ENCODE measurements around the gene ZBTB7A. TPM values are rescaled to one million over a fixed set of nuclear protein-coding genes. Genes with fewer than 3 reads are reported as not detected.

Gene ZBTB7A
- total and polyA plus RNA-seq, 12 donors, result 4.5 to 77.2 (median 47.1) TPM

DNA sequence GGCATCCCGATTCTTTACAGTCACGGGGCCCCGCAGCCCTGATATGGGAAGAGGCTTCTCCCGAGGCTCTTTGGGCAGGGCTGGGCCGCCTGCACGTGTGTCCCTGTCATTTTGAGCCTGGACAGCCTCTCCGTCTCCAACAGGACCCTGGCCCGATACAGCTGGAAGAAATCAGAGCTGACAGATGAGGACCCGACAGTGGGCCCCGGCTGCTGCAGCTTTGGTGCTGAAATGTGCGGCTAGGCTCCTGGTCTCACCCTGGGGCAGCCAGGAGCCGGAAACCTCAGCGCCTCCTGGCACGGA, 55.9 kb downstream of the ZBTB7A start:
- TF ChIP-seq POLR2A (IDR thresholded peaks at IDR 0.05) (no peak), CTCF (IDR thresholded peaks at IDR 0.05) (no peak)
- Histone ChIP-seq H3K27ac (peak overlapping the region in 1 of 5 donors; percentile 52), H3K9me3 (replicated peaks in 1 of 3) (no peaks in the 10 kb centered on the region), H3K4me3 (no peak overlapping the region), H3K4me1 (replicated peaks in 1 of 2) (peaks cover 54 to 67% of the 10 kb centered on the region in 2 donors), H3K27me3 (no peaks in the 10 kb centered on the region), H3K36me3 (replicated peaks in 1 of 2) (peaks cover 0 to 26% of the 10 kb centered on the region in 2 donors)
- 55 to 81% (median 75%) methylated on average over 6 to 14 of the region's 14 CpGs for WGBS, 4 donors
- DNase-seq, result no peak
- intact Hi-C loops (cut with DNase I), result loop anchor here (5.0 to 10.0 kb wide), 2 partner anchors 52 to 194 kb away; no protein-coding TSS in a partner anchor

DNA sequence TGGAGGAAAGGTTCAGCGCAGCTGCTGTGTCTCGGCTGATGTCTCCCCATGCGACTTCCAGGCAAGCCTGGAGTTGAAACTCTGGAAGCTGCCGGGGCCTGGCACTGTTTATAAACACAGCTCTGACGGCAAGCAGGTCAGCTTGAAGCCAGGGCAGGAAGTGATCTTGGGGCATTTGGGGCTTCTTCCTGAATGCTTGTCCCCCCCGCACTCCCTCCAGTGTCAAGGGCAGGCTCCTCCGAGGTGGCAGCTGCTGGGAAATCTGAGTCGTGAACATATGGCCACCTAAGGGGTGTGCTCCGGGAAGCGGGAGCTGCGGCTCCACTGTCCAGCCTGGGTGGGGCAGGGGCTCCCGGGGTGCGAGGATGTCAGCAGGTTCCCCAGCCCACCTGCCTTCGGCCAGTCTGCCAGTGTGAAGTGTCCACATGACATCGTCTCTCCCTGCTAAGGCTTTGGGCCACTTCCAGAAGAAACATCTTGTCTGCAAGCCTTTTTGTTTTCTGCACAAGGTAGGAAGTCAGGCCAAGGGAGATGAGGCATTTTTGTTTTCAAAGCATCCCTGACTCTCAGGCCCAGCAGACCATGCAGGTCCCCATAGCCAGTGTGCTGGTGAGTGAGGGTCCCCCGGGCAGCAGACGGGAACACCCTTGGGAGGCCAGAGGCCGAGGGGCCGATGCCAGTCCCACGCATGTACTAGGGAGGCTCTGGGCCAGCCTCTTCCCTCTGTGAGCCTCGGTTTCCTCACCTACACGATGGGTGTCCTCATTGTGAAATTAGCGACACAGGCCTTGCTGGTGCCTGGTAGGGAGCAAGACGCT, 56.5 kb downstream of the ZBTB7A start:
- intact Hi-C loops (cut with DNase I), result loop anchor here (5.0 to 10.0 kb wide), 3 partner anchors 45 to 195 kb away; no protein-coding TSS in a partner anchor
- TF ChIP-seq POLR2A (IDR thresholded peaks at IDR 0.05), result peak in 1 of 2 donors; percentile 41
- no peak for TF ChIP-seq CTCF (IDR thresholded peaks at IDR 0.05)
- DNase-seq, result peak in 5 of 7 donors; percentile 50 to 76 (median 68)
- Histone ChIP-seq H3K9me3 (replicated peaks in 1 of 3) (no peaks in the 10 kb centered on the region), H3K27ac (peak overlapping the region in 2 of 5 donors; percentile 52 to 56), H3K4me3 (no peak overlapping the region), H3K27me3 (no peaks in the 10 kb centered on the region), H3K4me1 (replicated peaks in 1 of 2) (peaks cover 48 to 61% of the 10 kb centered on the region in 2 donors), H3K36me3 (replicated peaks in 1 of 2) (peaks cover 0 to 26% of the 10 kb centered on the region in 2 donors)
- 50 to 68% (median 50%) methylated on average over 8 to 24 of the region's 24 CpGs for WGBS, 4 donors

DNA sequence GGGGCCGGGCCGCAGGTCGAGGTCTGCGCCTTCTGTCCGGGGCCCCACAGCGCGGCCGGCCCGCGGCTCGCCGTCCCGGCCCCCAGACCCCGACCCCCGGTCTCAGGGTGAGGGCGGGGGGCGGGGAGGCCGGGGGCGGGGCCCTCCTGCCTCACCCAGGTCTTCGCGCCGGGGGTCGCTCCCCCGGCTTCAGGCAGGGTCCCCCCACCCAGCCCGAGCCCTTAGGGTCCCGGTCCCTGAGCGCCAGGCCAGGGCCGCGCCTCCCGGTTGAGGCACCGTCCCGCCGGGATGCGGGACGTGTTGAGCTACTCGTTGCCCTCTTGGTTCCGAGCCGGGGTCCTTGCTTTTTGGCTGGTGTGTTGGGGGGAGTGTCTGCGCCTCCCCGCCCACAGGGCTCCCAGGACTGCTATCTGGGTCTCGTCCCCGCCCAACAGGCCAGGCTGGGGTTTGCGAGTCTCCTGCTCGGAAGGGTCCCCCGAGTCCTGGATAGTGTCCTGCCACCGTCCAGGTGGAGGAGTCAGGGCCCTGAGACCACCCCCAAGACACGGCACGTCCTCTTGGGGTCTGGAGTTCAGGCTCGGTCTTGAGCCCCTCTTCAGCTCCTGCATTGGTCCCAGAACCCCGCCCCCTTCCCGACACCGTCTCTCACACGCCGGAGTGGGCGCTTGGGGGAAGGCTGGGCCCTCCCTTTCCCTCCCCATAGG, 58.7 kb downstream of the ZBTB7A start:
- no peaks in the 10 kb centered on the region for H3K27me3 ChIP-seq
- WGBS, 4 donors, result 0 to 1% (median 0%) methylated on average over 5 to 54 of the region's 55 CpGs
- peak overlapping the region in 4 of 5 donors; percentile 53 to 89 (median 78) for H3K27ac ChIP-seq
- TF ChIP-seq POLR2A (IDR thresholded peaks at IDR 0.05) (no peak), CTCF (IDR thresholded peaks at IDR 0.05) (no peak)
- intact Hi-C loops (cut with DNase I), result loop anchor here in 1 of 2 donors (10.0 kb wide), 1 partner anchor 47 kb away; no protein-coding TSS in a partner anchor
- no peaks in the 10 kb centered on the region for H3K9me3 ChIP-seq (replicated peaks in 1 of 3)
- H3K36me3 ChIP-seq (replicated peaks in 1 of 2), result peaks cover 0 to 14% of the 10 kb centered on the region in 2 donors
- H3K4me3 ChIP-seq, result peak overlapping the region in 2 of 4 donors; percentile 91 to 95
- peaks cover 31 to 40% of the 10 kb centered on the region in 2 donors for H3K4me1 ChIP-seq (replicated peaks in 1 of 2)
- DNase-seq, result peak in 5 of 7 donors; percentile 40 to 47 (median 43)

Data from adrenal gland (tissue), 12 donors.